Right ventricle myocardium superior (tissue), 1 donor: ENCODE results near the gene PAK2. TPM values are rescaled to one million over a fixed set of nuclear protein-coding genes. Genes with fewer than 3 reads are reported as not detected.

Experiments
- ATAC-seq: fragments of 200-7000 bp; cut with Tn5 transposase; one replicate; pipeline ENCODE4 v1.9.1; 2020; ENCODE audit warnings: mild to moderate bottlenecking; ENCODE audit not compliant: poor library complexity
- DNase-seq: peaks from one replicate; pipeline ENCODE4 v3.0.0-alpha.2; 2020
- intact Hi-C: fragments of 100-400 bp; cut with DNase I; formaldehyde crosslinking; loops from one replicate; pipeline ENCODE4 v1.11.2; 2022
- total RNA-seq: library from RNA; stranded (reverse); fragmentation: NEBNext Ultra II Directional; extraction: Animal tissue kit (Norgen Biotek cat#: 25700); gene quantifications from one replicate; pipeline ENCODE4 v1.2.1, GENCODE V29; 2021
- donor health status: DM: no; HTN: yes; CAD: no; lungs with severe emphysema.

PAK2 gene
- total RNA-seq, 1 donor from 2014 or later, result 40.6 TPM

DNA sequence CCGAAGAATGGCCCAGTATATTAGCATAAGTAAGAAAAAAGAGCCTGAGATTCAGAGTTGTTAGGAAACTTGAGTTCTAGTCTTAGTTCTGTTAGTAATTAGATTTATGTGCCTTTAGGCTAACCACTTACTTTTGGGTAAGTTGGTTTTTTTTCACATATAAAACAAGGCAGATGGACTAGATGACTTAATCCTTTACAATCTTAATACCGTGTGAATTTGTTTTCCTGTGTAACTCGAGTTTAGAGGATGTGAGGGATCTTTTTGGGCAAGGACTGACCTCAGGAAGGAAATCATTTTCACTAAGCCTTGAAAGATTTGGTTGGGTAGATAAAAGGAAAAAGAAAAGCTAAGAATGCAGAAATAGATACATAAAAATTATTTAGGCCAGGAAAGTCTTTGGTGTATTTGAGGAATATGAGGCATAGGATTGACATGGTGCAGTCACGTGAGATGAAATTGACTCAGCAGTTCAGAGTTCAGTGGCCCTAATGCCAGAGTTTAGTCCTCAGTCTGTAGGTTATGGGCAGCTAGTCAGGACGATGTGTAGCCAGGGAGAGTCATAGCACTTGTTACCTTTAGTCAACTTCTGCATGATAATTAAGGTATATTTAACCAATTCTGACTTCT is 34.6 kb downstream of the PAK2 start:
- DNase-seq (no peak), ATAC-seq (peak; percentile 51)
- intact Hi-C loops, result no loop called here

- DNase-seq (no peak), ATAC-seq (no peak)
- intact Hi-C loops, result no loop called here
Measured at GRCh38 chr3:196774848-196775422, 35.3 kb downstream of the PAK2 start.

- ATAC-seq (no peak), DNase-seq (no peak)
- intact Hi-C loops, result no loop called here
Measured at GRCh38 chr3:196775938-196776337, 36.3 kb downstream of the PAK2 start.

DNA sequence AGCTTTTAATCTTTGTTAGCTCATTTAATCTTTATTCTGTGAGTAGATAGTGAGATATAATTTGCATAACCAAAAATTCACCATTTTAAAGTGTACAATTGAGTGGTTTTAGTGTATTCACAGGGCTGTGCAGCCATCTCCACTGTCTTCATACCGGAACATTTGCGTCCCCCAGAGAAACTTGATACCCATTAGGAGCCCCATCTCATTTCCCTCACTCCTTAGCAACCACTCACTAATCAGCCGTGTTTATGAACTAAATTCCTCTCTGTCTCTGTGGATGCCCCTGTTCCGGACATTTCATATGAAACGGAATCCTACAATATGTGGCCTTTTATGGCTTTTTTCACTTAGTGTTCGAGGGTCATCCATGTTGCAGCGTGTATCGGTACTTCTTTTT is 38.2 kb downstream of the PAK2 start:
- no peak for DNase-seq
- no peak for ATAC-seq
- intact Hi-C loops, result no loop called here

- intact Hi-C loops, result no loop called here
- no peak for DNase-seq
- no peak for ATAC-seq
Measured at GRCh38 chr3:196778755-196779154, 39.1 kb downstream of the PAK2 start.

DNA sequence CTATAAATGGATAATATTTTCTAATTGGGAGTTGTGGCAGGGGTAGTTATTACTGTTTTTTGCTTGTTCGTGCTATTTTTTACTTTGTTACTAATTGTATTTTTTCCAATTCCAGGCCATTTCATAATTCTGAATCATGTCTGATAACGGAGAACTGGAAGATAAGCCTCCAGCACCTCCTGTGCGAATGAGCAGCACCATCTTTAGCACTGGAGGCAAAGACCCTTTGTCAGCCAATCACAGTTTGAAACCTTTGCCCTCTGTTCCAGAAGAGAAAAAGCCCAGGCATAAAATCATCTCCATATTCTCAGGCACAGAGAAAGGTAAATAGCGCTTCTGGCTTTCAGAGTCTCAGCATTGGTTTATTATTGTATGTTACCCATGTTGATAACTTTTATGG is 42.9 kb downstream of the PAK2 start:
- DNase-seq (no peak), ATAC-seq (no peak)
- intact Hi-C loops, result no loop called here

DNA sequence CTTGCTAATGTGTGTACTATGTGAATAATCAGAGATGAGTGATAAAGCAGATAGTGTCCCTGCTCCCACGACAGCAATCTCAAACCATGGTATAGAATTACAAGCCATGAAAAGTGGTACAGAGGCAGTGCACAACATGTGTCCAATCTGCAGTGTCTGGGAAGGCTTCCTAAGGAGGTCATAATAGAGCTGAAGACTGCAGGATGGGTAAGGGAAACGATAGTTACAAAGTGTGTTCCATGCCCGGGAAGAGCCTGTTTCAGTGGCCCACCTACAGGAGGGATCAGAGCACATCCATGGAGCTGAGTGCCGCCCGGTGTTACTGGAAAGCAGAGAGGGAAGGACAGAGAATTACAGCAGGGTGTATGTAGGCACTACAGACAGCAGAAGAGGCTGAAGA is 48.9 kb downstream of the PAK2 start:
- intact Hi-C loops, result no loop called here
- DNase-seq (no peak), ATAC-seq (no peak)

- intact Hi-C loops, result no loop called here
- no peak for ATAC-seq
- DNase-seq, result no peak
Measured at GRCh38 chr3:196789885-196790359, 50.3 kb downstream of the PAK2 start.

GRCh38 chr3:196790636-196791035 is 51.0 kb downstream of the PAK2 start:
- ATAC-seq (no peak), DNase-seq (no peak)
- intact Hi-C loops, result no loop called here

- DNase-seq (no peak), ATAC-seq (peak; percentile 56)
- intact Hi-C loops, result no loop called here
Measured at GRCh38 chr3:196792771-196793170, 53.1 kb downstream of the PAK2 start.

GRCh38 chr3:196793246-196793645 is 53.6 kb downstream of the PAK2 start:
- intact Hi-C loops, result no loop called here
- ATAC-seq (no peak), DNase-seq (no peak)

- ATAC-seq, result no peak
- no peak for DNase-seq
- intact Hi-C loops, result no loop called here
Measured at GRCh38 chr3:196794467-196794866, 54.8 kb downstream of the PAK2 start.

- no peak for DNase-seq
- ATAC-seq, result no peak
- intact Hi-C loops, result no loop called here
Measured at GRCh38 chr3:196796317-196796716, 56.7 kb downstream of the PAK2 start.

- DNase-seq, result no peak
- no peak for ATAC-seq
- intact Hi-C loops, result no loop called here
Measured at GRCh38 chr3:196800742-196801434, 61.2 kb downstream of the PAK2 start.

DNA sequence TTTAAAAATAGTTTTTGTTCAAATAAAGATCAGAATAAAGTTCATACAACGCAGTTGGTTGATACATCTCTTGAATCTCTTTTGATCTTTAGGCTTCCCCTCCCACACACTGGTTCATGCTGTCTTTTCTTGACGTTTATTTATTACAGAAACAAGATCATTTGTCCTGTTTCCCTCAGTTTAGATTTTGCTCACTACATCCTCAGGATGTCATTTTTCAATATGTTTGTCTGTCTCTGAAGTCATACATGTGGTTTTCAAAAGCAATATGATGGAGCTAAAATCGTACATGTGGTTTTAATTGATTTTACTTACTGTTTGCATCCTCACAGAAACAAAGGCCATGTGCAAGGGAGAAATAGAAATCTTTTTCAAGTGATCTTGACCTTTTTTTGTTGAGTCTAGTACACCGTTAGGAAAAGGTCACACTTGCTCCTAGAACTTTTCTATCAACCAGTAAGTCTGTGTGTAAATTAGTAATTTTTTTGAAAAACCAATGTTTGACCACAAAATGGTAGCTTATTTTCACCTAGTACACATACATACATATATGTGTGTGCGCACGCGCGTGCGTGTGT is 64.3 kb downstream of the PAK2 start:
- intact Hi-C loops, result no loop called here
- ATAC-seq (no peak), DNase-seq (no peak)

- intact Hi-C loops, result no loop called here
- DNase-seq (no peak), ATAC-seq (no peak)
Measured at GRCh38 chr3:196804773-196805172, 65.1 kb downstream of the PAK2 start.

DNA sequence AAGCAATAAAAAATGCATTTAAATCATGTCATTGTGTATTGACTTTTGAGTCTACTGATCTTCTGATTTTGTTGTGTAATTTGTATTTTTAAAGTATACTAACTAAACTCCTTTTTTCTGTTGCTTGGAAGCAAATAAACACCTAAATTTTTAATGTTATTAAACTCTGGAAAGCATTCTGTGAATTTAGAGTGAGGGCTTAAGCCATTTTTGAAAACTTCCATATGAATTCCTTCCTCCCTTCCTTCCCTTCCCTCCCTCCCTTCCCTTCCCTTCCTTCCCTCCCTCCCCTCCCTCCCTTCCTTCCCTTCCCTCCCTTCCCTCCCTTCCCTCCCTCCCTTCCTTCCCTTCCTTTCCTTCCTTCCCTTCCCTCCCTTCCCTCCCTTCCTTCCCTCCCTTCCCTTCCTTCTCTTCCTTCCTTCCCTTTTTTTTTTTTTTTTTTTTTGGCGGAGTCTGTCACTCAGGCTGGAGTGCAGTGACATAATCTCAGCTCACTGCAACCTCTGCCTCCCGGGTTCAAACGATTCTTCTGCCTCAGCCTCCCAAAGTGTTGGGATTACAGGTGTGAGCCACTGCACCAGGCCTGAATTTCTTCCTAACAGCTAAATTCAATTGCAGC is 71.4 kb downstream of the PAK2 start:
- no peak for ATAC-seq
- intact Hi-C loops, result no loop called here

GRCh38 chr3:196812853-196813252 is 73.2 kb downstream of the PAK2 start:
- ATAC-seq (peak; percentile 81), DNase-seq (no peak)
- intact Hi-C loops, result no loop called here

More for the DNA sequence above, 71.4 kb downstream of the PAK2 start:
- DNase-seq, result no peak

DNA sequence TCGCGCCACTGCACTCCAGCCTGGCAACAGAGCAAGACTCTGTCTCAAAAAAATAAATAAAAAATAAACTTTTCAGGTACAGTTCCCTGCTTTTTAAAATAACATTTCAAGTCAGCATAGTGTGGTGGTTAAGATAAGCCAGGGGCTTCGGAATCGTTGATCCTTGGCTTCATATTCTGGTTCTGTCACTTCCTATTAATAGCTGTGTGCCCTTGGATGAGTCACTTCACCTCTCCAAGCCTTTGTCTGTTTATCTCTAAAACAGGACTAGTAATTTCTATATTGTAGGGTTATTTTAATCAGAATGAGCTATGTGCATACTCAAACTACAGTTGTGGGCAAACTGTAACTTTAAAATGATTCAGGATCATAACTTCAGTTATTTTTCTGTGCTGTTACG is 74.2 kb downstream of the PAK2 start:
- intact Hi-C loops, result no loop called here
- DNase-seq, result no peak
- peak; percentile 79 for ATAC-seq
